Loucy (cell line): ENCODE results near the gene GRID2.

Experiments used
- EZH2phosphoT487 ChIP-seq: fragments of 200-600 bp; IDR thresholded peaks from 2 replicates; pipeline ENCODE4 v1.6.1; 2018; ENCODE audit warnings: antibody characterized with exemption, mild to moderate bottlenecking, moderate library complexity, borderline replicate concordance
- TF ChIP-seq, protein P1 (sequence below): fragments of 200-600 bp; sonication (generic); conservative IDR thresholded peaks from 2 replicates; pipeline ENCODE4 v1.5.1; 2014; ENCODE audit warnings: mild to moderate bottlenecking, antibody characterized with exemption, low read length

DNA sequence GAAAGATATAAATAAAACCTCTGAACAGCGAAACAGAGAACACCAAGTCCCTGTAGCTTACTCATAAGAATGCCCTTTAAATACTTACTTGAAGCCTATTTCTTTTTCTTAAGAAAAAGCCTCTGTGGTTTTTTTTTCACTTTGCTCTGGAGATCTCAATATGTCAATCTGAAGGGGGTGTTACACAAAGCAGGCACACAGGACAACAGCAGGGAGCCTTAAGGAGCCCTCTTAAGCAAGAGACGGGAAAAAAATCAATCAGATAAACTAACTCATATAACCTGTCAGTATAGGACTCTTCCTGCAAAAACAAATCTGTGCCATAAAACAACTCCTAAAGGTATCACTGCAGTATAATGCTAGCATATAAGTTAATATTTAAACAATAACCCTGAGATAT, 913.7 kb downstream of the GRID2 start:
- no peak for TF ChIP-seq EZH2phosphoT487
- TF ChIP-seq, protein P1, sequence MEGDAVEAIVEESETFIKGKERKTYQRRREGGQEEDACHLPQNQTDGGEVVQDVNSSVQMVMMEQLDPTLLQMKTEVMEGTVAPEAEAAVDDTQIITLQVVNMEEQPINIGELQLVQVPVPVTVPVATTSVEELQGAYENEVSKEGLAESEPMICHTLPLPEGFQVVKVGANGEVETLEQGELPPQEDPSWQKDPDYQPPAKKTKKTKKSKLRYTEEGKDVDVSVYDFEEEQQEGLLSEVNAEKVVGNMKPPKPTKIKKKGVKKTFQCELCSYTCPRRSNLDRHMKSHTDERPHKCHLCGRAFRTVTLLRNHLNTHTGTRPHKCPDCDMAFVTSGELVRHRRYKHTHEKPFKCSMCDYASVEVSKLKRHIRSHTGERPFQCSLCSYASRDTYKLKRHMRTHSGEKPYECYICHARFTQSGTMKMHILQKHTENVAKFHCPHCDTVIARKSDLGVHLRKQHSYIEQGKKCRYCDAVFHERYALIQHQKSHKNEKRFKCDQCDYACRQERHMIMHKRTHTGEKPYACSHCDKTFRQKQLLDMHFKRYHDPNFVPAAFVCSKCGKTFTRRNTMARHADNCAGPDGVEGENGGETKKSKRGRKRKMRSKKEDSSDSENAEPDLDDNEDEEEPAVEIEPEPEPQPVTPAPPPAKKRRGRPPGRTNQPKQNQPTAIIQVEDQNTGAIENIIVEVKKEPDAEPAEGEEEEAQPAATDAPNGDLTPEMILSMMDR = no peak
